H9 (cell line): ENCODE results near the gene FNDC4. TPM values are rescaled to one million over a fixed set of nuclear protein-coding genes. Genes with fewer than 3 reads are reported as not detected.

Source experiments
- DNase-seq: peaks from one replicate; pipeline ENCODE4 v3.0.0-alpha.2; 2017
- H2AFZ ChIP-seq: one replicate; pipeline ENCODE4 v1.6.1; 2013; ENCODE audit warnings: mild to moderate bottlenecking, low read length, control low read depth, moderate library complexity
- H2AK5ac ChIP-seq: 2 replicates; pipeline ENCODE4 v1.6.1; 2013; ENCODE audit warnings: low read length, control low read depth, mixed read lengths; ENCODE audit not compliant: insufficient read length
- H2BK120ac ChIP-seq: one replicate; pipeline ENCODE4 v1.6.1; 2013; ENCODE audit warnings: low read depth, mild to moderate bottlenecking, low read length, control low read depth, inconsistent platforms; ENCODE audit not compliant: poor library complexity, severe bottlenecking
- H2BK12ac ChIP-seq: 2 replicates; pipeline ENCODE4 v1.6.1; 2013; ENCODE audit warnings: low read length, control low read depth, mixed read lengths, low read depth; ENCODE audit not compliant: insufficient read length
- H2BK15ac ChIP-seq: 2 replicates; pipeline ENCODE4 v1.6.1; 2013; ENCODE audit warnings: low read depth, low read length, control low read depth
- H2BK20ac ChIP-seq: one replicate; pipeline ENCODE4 v1.6.1; 2013; ENCODE audit warnings: low read depth, mild to moderate bottlenecking, low read length, control low read depth, inconsistent platforms; ENCODE audit not compliant: poor library complexity, severe bottlenecking
- H2BK5ac ChIP-seq: 2 replicates; pipeline ENCODE4 v1.6.1; 2013; ENCODE audit warnings: low read length, control low read depth, mixed read lengths; ENCODE audit not compliant: insufficient read length
- H3K14ac ChIP-seq: 2 replicates; pipeline ENCODE4 v1.6.1; 2013; ENCODE audit warnings: low read length, control low read depth; ENCODE audit not compliant: insufficient read depth
- H3K18ac ChIP-seq: 2 replicates; pipeline ENCODE4 v1.6.1; 2013; ENCODE audit warnings: low read depth, mild to moderate bottlenecking, mixed read lengths, low read length, control low read depth; ENCODE audit not compliant: insufficient read length
- H3K23ac ChIP-seq: 2 replicates; pipeline ENCODE4 v1.6.1; 2013; ENCODE audit warnings: low read length, control low read depth, mixed read lengths, low read depth; ENCODE audit not compliant: insufficient read length
- H3K23me2 ChIP-seq: 2 replicates; pipeline ENCODE4 v1.6.1; 2013; ENCODE audit warnings: low read depth, mild to moderate bottlenecking, mixed read lengths, low read length, control low read depth; ENCODE audit not compliant: insufficient read length, poor library complexity, severe bottlenecking
- H3K27ac ChIP-seq: 2 replicates; pipeline ENCODE4 v1.5.1; 2013; ENCODE audit warnings: low read length, control low read depth, mixed read lengths, low read depth; ENCODE audit not compliant: insufficient read length
- H3K27me3 ChIP-seq: 2 replicates; pipeline ENCODE4 v1.6.1; 2013; ENCODE audit warnings: low read length, control low read depth, inconsistent platforms; ENCODE audit not compliant: insufficient read depth
- H3K4ac ChIP-seq: 2 replicates; pipeline ENCODE4 v1.6.1; 2013; ENCODE audit warnings: low read depth, mild to moderate bottlenecking, control low read depth, inconsistent platforms, low read length, moderate library complexity
- H3K4me1 ChIP-seq: 2 replicates; pipeline ENCODE4 v1.6.1; 2013; ENCODE audit warnings: low read length, control low read depth, inconsistent platforms; ENCODE audit not compliant: insufficient read depth
- H3K4me2 ChIP-seq: 2 replicates; pipeline ENCODE4 v1.6.1; 2013; ENCODE audit warnings: low read length, control low read depth, mixed read lengths; ENCODE audit not compliant: insufficient read length, insufficient read depth
- H3K56ac ChIP-seq: 2 replicates; pipeline ENCODE4 v1.6.1; 2013; ENCODE audit warnings: low read depth, mild to moderate bottlenecking, mixed read lengths, low read length, control low read depth; ENCODE audit not compliant: insufficient read length
- H3K79me1 ChIP-seq: 2 replicates; pipeline ENCODE4 v1.6.1; 2013; ENCODE audit warnings: low read depth, mild to moderate bottlenecking, moderate library complexity, low read length, control low read depth, inconsistent platforms; ENCODE audit not compliant: insufficient read depth, poor library complexity, severe bottlenecking
- H3K79me2 ChIP-seq: 2 replicates; pipeline ENCODE4 v1.6.1; 2013; ENCODE audit warnings: low read length, control low read depth, inconsistent platforms; ENCODE audit not compliant: insufficient read depth
- H3K9ac ChIP-seq: 2 replicates; pipeline ENCODE4 v1.6.1; 2013; ENCODE audit warnings: low read length, control low read depth, mixed read lengths; ENCODE audit not compliant: insufficient read length; ENCODE audit errors: extremely low read depth
- H3K9me3 ChIP-seq: one replicate; pipeline ENCODE4 v1.6.1; 2013; ENCODE audit warnings: low read depth, low read length, inconsistent platforms; ENCODE audit not compliant: control insufficient read depth
- H3T11ph ChIP-seq: one replicate; pipeline ENCODE4 v1.6.1; 2013; ENCODE audit warnings: mild to moderate bottlenecking, low read length, control low read depth, inconsistent platforms
- H4K20me1 ChIP-seq: one replicate; pipeline ENCODE4 v1.6.1; 2013; ENCODE audit not compliant: control insufficient read depth, insufficient read length, insufficient read depth
- H4K5ac ChIP-seq: 2 replicates; pipeline ENCODE4 v1.6.1; 2013; ENCODE audit warnings: low read depth, mild to moderate bottlenecking, mixed read lengths, low read length, control low read depth; ENCODE audit not compliant: insufficient read length
- H4K8ac ChIP-seq: replicated peaks from 2 replicates; pipeline ENCODE4 v1.6.1; 2013; ENCODE audit warnings: low read length, control low read depth, mixed read lengths, low read depth; ENCODE audit not compliant: insufficient read length
- H4K91ac ChIP-seq: 2 replicates; pipeline ENCODE4 v1.6.1; 2013; ENCODE audit warnings: low read depth, mild to moderate bottlenecking, moderate library complexity, mixed read lengths, low read length, control low read depth; ENCODE audit not compliant: insufficient read length
- H3K27ac Mint-ChIP-seq, 3 experiments: 2 replicates in 2 of 3; 3 replicates in 1 of 3; pipeline ENCODE4 v1.8.0; 2020 to 2021; ENCODE audit warnings: mixed read lengths in 3 of 3, mild to moderate bottlenecking in 1 of 3, moderate library complexity in 1 of 3
- H3K27me3 Mint-ChIP-seq: 2 replicates; pipeline ENCODE4 v1.8.0; 2021; ENCODE audit warnings: low read depth, mild to moderate bottlenecking, moderate library complexity, mixed read lengths
- H3K36me3 Mint-ChIP-seq, 3 experiments: 2 replicates in 2 of 3; 3 replicates in 1 of 3; pipeline ENCODE4 v1.8.0; 2020 to 2021; ENCODE audit warnings: low read depth in 3 of 3, mixed read lengths in 3 of 3; ENCODE audit not compliant: insufficient read depth in 1 of 3
- H3K4me1 Mint-ChIP-seq, 2 experiments: 2 replicates each; pipeline ENCODE4 v1.8.0; 2020; ENCODE audit warnings: mixed read lengths in 2 of 2
- H3K4me3 Mint-ChIP-seq, 2 experiments: 2 replicates in 1 of 2; 3 replicates in 1 of 2; pipeline ENCODE4 v1.8.0; 2020 to 2021; ENCODE audit warnings: mild to moderate bottlenecking in 2 of 2, mixed read lengths in 2 of 2, moderate library complexity in 1 of 2
- H3K9me3 Mint-ChIP-seq, 2 experiments: 2 replicates in 1 of 2; 3 replicates in 1 of 2; pipeline ENCODE4 v1.8.0; 2020; ENCODE audit warnings: mild to moderate bottlenecking in 2 of 2, mixed read lengths in 2 of 2, moderate library complexity in 1 of 2
- CTCF ChIP-seq: fragments of 200-600 bp; sonication (generic); conservative IDR thresholded peaks from 3 replicates; pipeline ENCODE4 v1.8.0; 2021; ENCODE audit warnings: antibody characterized with exemption, mild to moderate bottlenecking
- WGBS: extraction: QIAGEN DNeasy Blood & Tissue Kit; methylation state at CpG from one replicate; pipeline ENCODE4 v1.1.7; 2013; ENCODE audit warnings: missing lambda C conversion rate, low lambda C conversion rate, mixed read lengths; ENCODE audit not compliant: insufficient read length; ENCODE audit errors: extremely low coverage; 5-methylcytosine and 5-hydroxymethylcytosine counted together
- total RNA-seq: library from RNA; stranded (reverse); gene quantifications from 2 replicates; pipeline ENCODE4 v1.2.1, GENCODE V29; 2021

The FNDC4 gene
- total RNA-seq, 1 experiment from 2014 or later: 21.5 TPM

GRCh38 chr2:27527182-27527581 lies 32.2 kb upstream of the FNDC4 start:
- no peak overlapping the region for H3K4me3 Mint-ChIP-seq
- H4K91ac ChIP-seq: no peak overlapping the region

More at GRCh38 chr2:27527182-27527581, 32.2 kb upstream of the FNDC4 start:
- Histone ChIP-seq H2AK5ac (no peak overlapping the region), H3K79me1 (no peaks in the 10 kb centered on the region), H3K9ac (no peak overlapping the region), H4K5ac (no peak overlapping the region), H4K20me1 (no peaks in the 10 kb centered on the region), H3K56ac (no peak overlapping the region), H3K23me2 (no peaks in the 10 kb centered on the region), H3K9me3 (no peaks in the 10 kb centered on the region), H3K4ac (no peak overlapping the region), H3K4me2 (no peak overlapping the region), H3K14ac (no peak overlapping the region), H3K4me1 (no peaks in the 10 kb centered on the region), H2BK5ac (no peak overlapping the region), H3K18ac (no peak overlapping the region), H3K27ac (no peak overlapping the region), H2BK120ac (no peak overlapping the region), H2AFZ (no peak overlapping the region), H2BK20ac (no peak overlapping the region), H3K23ac (no peak overlapping the region), H3K79me2 (no peaks in the 10 kb centered on the region), H2BK15ac (no peak overlapping the region), H4K8ac (no peak overlapping the region), H2BK12ac (no peak overlapping the region), H3T11ph (no peak overlapping the region), H3K27me3 (no peaks in the 10 kb centered on the region)
- DNase-seq: no peak
- H3K4me1 Mint-ChIP-seq: peaks cover 0 to 3% of the 10 kb centered on the region in 2 experiments; a peak in 2 of 4 replicates
- no peaks in the 10 kb centered on the region; a peak in 2 of 5 replicates for H3K9me3 Mint-ChIP-seq
- no peak for TF ChIP-seq CTCF
- no peaks in the 10 kb centered on the region for H3K36me3 Mint-ChIP-seq
- WGBS: no CpG with 5 or more reads among the region's 3 CpGs
- H3K27ac Mint-ChIP-seq: no peak overlapping the region
- H3K27me3 Mint-ChIP-seq: peaks cover 9% of the 10 kb centered on the region
